Upper lobe of left lung (tissue), 4 donors: ENCODE results near the gene CTH.

Experiments used
- CTCF ChIP-seq, 6 experiments: fragments of 450-650 bp in 4 of 6; fragments of 200-600 bp in 2 of 6; sonication (generic) in 2 of 6; IDR thresholded peaks; one replicate each; pipeline ENCODE4 v1.5.1; 2016 to 2019; ENCODE audit warnings: antibody characterized with exemption in 6 of 6
- EP300 ChIP-seq, 4 donors: sonication (generic); formaldehyde crosslinking; IDR thresholded peaks; one replicate each; pipeline ENCODE4 v1.5.1; 2017; ENCODE audit warnings: antibody characterized with exemption in 4 of 4, control low read depth in 2 of 4
- POLR2AphosphoS5 ChIP-seq, 2 donors: sonication (generic); formaldehyde crosslinking; IDR thresholded peaks; one replicate each; pipeline ENCODE4 v1.5.1; 2017; ENCODE audit warnings: antibody characterized with exemption in 2 of 2

- TF ChIP-seq EP300 (IDR thresholded peaks at IDR 0.05) = no peak
- TF ChIP-seq POLR2AphosphoS5 (IDR thresholded peaks at IDR 0.05) = no peak
- no peak for TF ChIP-seq CTCF (IDR thresholded peaks at IDR 0.05)
These were observed 49.2 kb upstream of the CTH start for GRCh38 chr1:70361727-70362398.
